Activated B cell treated with CpG ODN at 0.5 μM for 24 hours (primary cell): ENCODE data around the gene PAPSS1. TPM values are rescaled to one million over a fixed set of nuclear protein-coding genes. Genes with fewer than 3 reads are reported as not detected.

Experiments used
- ATAC-seq: fragments of 200-7000 bp; cut with Tn5 transposase; one replicate; pipeline ENCODE4 v1.10.0; 2021; ENCODE audit warnings: low read depth, mild to moderate bottlenecking, moderate library complexity
- CTCF ChIA-PET: fragments of 350-600 bp; sonication (Branson Sonifier 250); formaldehyde crosslinking; loops from one replicate; lab custom pipeline; 2021; ENCODE audit warnings: antibody characterized with exemption; lab: Charles Lee
- POLR2A ChIA-PET: fragments of 350-600 bp; sonication (Branson Sonifier 250); formaldehyde crosslinking; loops from one replicate; lab custom pipeline; 2021; ENCODE audit warnings: antibody characterized with exemption; lab: Charles Lee
- DNase-seq: peaks from one replicate; pipeline ENCODE4 v3.0.0; 2022
- H3K27ac Mint-ChIP-seq: one replicate; pipeline ENCODE4 v1.8.0; 2020; ENCODE audit warnings: mixed read lengths
- H3K27me3 Mint-ChIP-seq: one replicate; pipeline ENCODE4 v1.8.0; 2021; ENCODE audit warnings: mixed read lengths
- H3K36me3 Mint-ChIP-seq: one replicate; pipeline ENCODE4 v1.8.0; 2021; ENCODE audit warnings: low read depth, mixed read lengths
- H3K4me1 Mint-ChIP-seq: one replicate; pipeline ENCODE4 v1.8.0; 2021; ENCODE audit warnings: mixed read lengths
- H3K4me3 Mint-ChIP-seq: one replicate; pipeline ENCODE4 v1.8.0; 2020; ENCODE audit warnings: mild to moderate bottlenecking, mixed read lengths
- H3K9me3 Mint-ChIP-seq: one replicate; pipeline ENCODE4 v1.8.0; 2020; ENCODE audit warnings: mixed read lengths
- CTCF ChIP-seq: fragments of 200-600 bp; IDR thresholded peaks from one replicate; pipeline ENCODE4 v1.8.0; 2022; ENCODE audit warnings: antibody characterized with exemption, mild to moderate bottlenecking
- intact Hi-C: fragments of 100-400 bp; cut with micrococcal nuclease; formaldehyde crosslinking; loops from one replicate; pipeline ENCODE4 v1.15.1; 2024
- total RNA-seq: library from RNA; stranded (reverse); gene quantifications from 2 replicates; pipeline ENCODE4 v1.2.3, GENCODE V29; 2022

The PAPSS1 gene
- total RNA-seq, 1 donor from 2014 or later: 31.8 TPM

GRCh38 chr4:107629318-107629717 lies 90.7 kb downstream of the PAPSS1 start:
- H3K27ac Mint-ChIP-seq: no peak overlapping the region
- no peaks in the 10 kb centered on the region for H3K27me3 Mint-ChIP-seq
- ChIA-PET CTCF (no interaction called here), POLR2A (no interaction called here)
- DNase-seq (no peak), ATAC-seq (no peak)
- H3K4me1 Mint-ChIP-seq: peaks cover 4% of the 10 kb centered on the region
- no peak overlapping the region for H3K4me3 Mint-ChIP-seq
- H3K9me3 Mint-ChIP-seq: peaks cover 5% of the 10 kb centered on the region
- intact Hi-C loops: no loop called here
- H3K36me3 Mint-ChIP-seq: peaks cover 54% of the 10 kb centered on the region
- TF ChIP-seq CTCF: no peak

- intact Hi-C loops: no loop called here
- POLR2A ChIA-PET: no interaction called here
- CTCF ChIA-PET: no interaction called here
- TF ChIP-seq CTCF: no peak
- ATAC-seq (no peak), DNase-seq (no peak)
- Mint-ChIP-seq H3K27me3 (no peaks in the 10 kb centered on the region), H3K4me3 (no peak overlapping the region), H3K27ac (no peak overlapping the region), H3K36me3 (peaks cover 56% of the 10 kb centered on the region), H3K4me1 (peaks cover 4% of the 10 kb centered on the region), H3K9me3 (peaks cover 12% of the 10 kb centered on the region)
Measured at GRCh38 chr4:107625391-107625902, 94.6 kb downstream of the PAPSS1 start.

GRCh38 chr4:107624024-107624423 lies 96.0 kb downstream of the PAPSS1 start:
- ChIA-PET POLR2A (no interaction called here), CTCF (no interaction called here)
- Mint-ChIP-seq H3K36me3 (peaks cover 50% of the 10 kb centered on the region), H3K9me3 (peaks cover 8% of the 10 kb centered on the region), H3K4me1 (no peaks in the 10 kb centered on the region), H3K27ac (no peak overlapping the region), H3K27me3 (no peaks in the 10 kb centered on the region), H3K4me3 (no peak overlapping the region)
- ATAC-seq: no peak
- TF ChIP-seq CTCF: no peak
- intact Hi-C loops: no loop called here
- DNase-seq: no peak

GRCh38 chr4:107622006-107622405 lies 98.0 kb downstream of the PAPSS1 start:
- H3K4me3 Mint-ChIP-seq: no peak overlapping the region
- intact Hi-C loops: no loop called here
- ATAC-seq: no peak
- ChIA-PET POLR2A (no interaction called here), CTCF (no interaction called here)
- H3K9me3 Mint-ChIP-seq: peaks cover 8% of the 10 kb centered on the region
- no peak overlapping the region for H3K27ac Mint-ChIP-seq
- H3K36me3 Mint-ChIP-seq: peaks cover 48% of the 10 kb centered on the region
- H3K27me3 Mint-ChIP-seq: no peaks in the 10 kb centered on the region
- DNase-seq: no peak
- no peak for TF ChIP-seq CTCF
- no peaks in the 10 kb centered on the region for H3K4me1 Mint-ChIP-seq

- intact Hi-C loops: no loop called here
- Mint-ChIP-seq H3K27me3 (no peaks in the 10 kb centered on the region), H3K36me3 (peaks cover 48% of the 10 kb centered on the region), H3K4me3 (no peak overlapping the region), H3K4me1 (no peaks in the 10 kb centered on the region), H3K9me3 (peaks cover 8% of the 10 kb centered on the region), H3K27ac (no peak overlapping the region)
- DNase-seq (no peak), ATAC-seq (no peak)
- TF ChIP-seq CTCF: no peak
- ChIA-PET CTCF (no interaction called here), POLR2A (no interaction called here)
Measured at GRCh38 chr4:107619731-107620130, 100.3 kb downstream of the PAPSS1 start.
